Erythroblast (primary cell): ENCODE results near the gene AIG1.

ENCODE experiments used
- GATA1 ChIP-seq: IDR thresholded peaks from 2 replicates; pipeline ENCODE4 v1.6.1; 2011; ENCODE audit warnings: low read depth, mild to moderate bottlenecking, control low read depth, low read length, moderate library complexity
- POLR2A ChIP-seq: IDR thresholded peaks from 2 replicates; pipeline ENCODE4 v1.6.1; 2011; ENCODE audit warnings: mild to moderate bottlenecking, low read length

DNA sequence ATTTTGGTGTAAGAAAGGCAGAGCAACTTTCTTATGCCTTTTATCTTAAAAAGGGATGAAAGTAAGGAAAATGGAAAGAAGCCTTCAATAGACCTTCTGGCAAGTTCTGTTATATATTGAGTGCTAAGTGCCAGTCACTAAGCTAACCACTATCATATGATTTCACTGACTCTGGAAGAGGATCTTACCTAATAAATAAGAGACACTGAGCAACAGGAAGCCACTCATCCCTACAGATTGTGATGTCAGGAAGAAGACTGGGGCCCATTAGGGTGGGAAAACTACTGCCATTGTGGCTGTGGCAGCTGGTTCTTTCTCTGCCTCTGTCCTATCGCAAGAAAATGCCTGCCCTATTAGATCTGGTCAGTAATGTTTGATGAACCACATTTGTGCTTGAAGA lies 89.6 kb downstream of the AIG1 start:
- no peak for TF ChIP-seq POLR2A
- TF ChIP-seq GATA1, result no peak
